ENCODE data around the gene BCL6. TPM values are rescaled to one million over a fixed set of nuclear protein-coding genes. Genes with fewer than 3 reads are reported as not detected.
A peak's percentile ranks its signal among the peaks of the same experiment; 100 is the strongest.

Gene BCL6
- total RNA-seq, 1 donor from 2014 or later = 7.6 TPM

DNA sequence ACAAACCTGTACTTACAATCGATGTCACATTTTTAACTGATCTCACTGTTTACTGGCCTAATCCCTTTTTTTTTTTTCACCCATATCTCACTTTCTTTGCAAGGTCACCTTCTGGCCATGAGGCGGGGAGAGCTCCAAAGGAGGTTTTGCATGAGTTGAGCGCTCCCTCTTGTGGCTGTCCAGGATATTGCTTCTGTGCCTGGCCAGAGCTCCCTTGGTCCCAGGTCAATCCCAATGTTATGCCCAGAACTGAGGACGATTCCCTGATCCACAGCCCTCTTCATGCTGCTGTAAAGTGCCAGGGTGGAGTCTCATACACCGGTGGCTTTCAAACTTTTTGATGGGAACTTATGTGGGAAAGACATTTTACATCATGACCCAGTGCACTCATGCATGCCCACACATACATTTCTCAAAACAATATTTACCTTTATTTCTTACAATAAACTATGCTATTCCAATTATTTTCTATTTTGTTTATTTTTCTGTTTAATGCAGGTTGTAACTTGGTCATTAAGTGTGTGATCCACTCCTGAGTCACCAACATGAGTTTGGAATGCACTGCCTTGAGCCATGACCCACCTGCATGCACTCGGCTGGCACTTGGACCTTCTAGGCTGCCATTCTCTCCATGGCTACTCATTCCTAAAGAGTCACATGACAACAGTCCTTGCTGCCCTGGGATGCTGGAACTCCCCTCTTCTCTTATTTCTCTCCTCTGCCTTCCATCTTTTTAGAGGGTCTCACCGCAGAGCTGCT is 65.5 kb downstream of the BCL6 start:
- Mint-ChIP-seq H3K4me1 (ENCODE audit: unreplicated experiment) (peaks cover 6% of the 10 kb centered on the region), H3K4me3 (ENCODE audit: unreplicated experiment) (no peak overlapping the region), H3K27ac (ENCODE audit: unreplicated experiment) (no peak overlapping the region), H3K27me3 (ENCODE audit: unreplicated experiment) (peaks cover 1% of the 10 kb centered on the region), H3K9me3 (ENCODE audit: unreplicated experiment) (no peaks in the 10 kb centered on the region), H3K36me3 (ENCODE audit: low read depth, unreplicated experiment) (no peaks in the 10 kb centered on the region)
- TF ChIP-seq CTCF (IDR thresholded peaks at IDR 0.05; ENCODE audit: unreplicated experiment) = peak; percentile 83
- DNase-seq (ENCODE audit: low spot score) = peak; percentile 89

DNA sequence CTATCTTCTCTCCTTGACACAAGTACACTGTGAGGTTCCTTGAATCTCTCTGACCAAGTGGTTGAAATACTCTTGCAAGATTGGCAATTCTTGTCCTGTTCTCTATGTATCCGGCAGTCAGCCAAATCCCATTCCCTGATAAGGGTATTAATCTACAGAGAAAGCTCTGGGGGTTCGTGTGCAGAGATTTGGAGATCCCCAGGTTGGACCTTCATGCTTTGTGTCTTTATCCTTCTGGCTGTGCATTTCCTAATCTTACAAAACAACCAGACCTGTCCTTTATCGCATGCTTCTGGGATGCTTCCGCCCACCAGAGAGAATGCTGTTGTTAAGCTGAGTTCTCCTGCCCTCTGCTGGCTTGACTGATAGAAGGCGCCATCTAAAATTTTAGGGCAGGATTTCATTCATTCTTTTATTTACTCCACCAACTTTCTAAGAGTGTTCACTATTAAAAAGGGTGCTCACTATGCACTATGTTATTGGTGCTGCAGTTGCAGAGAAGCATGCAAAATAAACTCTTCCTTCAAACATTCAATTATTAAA is 66.5 kb downstream of the BCL6 start:
- Mint-ChIP-seq H3K27me3 (ENCODE audit: unreplicated experiment) (peaks cover 1% of the 10 kb centered on the region), H3K36me3 (ENCODE audit: low read depth, unreplicated experiment) (no peaks in the 10 kb centered on the region), H3K27ac (ENCODE audit: unreplicated experiment) (no peak overlapping the region), H3K9me3 (ENCODE audit: unreplicated experiment) (no peaks in the 10 kb centered on the region), H3K4me1 (ENCODE audit: unreplicated experiment) (peaks cover 6% of the 10 kb centered on the region), H3K4me3 (ENCODE audit: unreplicated experiment) (no peak overlapping the region)
- DNase-seq (ENCODE audit: low spot score) = peak; percentile 60
- no peak for TF ChIP-seq CTCF (IDR thresholded peaks at IDR 0.05; ENCODE audit: unreplicated experiment)

- Mint-ChIP-seq H3K27me3 (ENCODE audit: unreplicated experiment) (peaks cover 1% of the 10 kb centered on the region), H3K4me3 (ENCODE audit: unreplicated experiment) (no peak overlapping the region), H3K9me3 (ENCODE audit: unreplicated experiment) (no peaks in the 10 kb centered on the region), H3K27ac (ENCODE audit: unreplicated experiment) (no peak overlapping the region), H3K36me3 (ENCODE audit: low read depth, unreplicated experiment) (no peaks in the 10 kb centered on the region), H3K4me1 (ENCODE audit: unreplicated experiment) (peaks cover 6% of the 10 kb centered on the region)
- no peak for DNase-seq (ENCODE audit: low spot score)
- no peak for TF ChIP-seq CTCF (IDR thresholded peaks at IDR 0.05; ENCODE audit: unreplicated experiment)
Measured at GRCh38 chr3:187677604-187678003, 67.7 kb downstream of the BCL6 start.

GRCh38 chr3:187673012-187673411 is 72.3 kb downstream of the BCL6 start:
- no peaks in the 10 kb centered on the region for H3K9me3 Mint-ChIP-seq (ENCODE audit: unreplicated experiment)
- H3K27ac Mint-ChIP-seq (ENCODE audit: unreplicated experiment) = no peak overlapping the region
- DNase-seq (ENCODE audit: low spot score) = no peak
- no peak overlapping the region for H3K4me3 Mint-ChIP-seq (ENCODE audit: unreplicated experiment)
- peaks cover 7% of the 10 kb centered on the region for H3K4me1 Mint-ChIP-seq (ENCODE audit: unreplicated experiment)
- H3K27me3 Mint-ChIP-seq (ENCODE audit: unreplicated experiment) = peaks cover 1% of the 10 kb centered on the region
- no peak for TF ChIP-seq CTCF (IDR thresholded peaks at IDR 0.05; ENCODE audit: unreplicated experiment)
- no peaks in the 10 kb centered on the region for H3K36me3 Mint-ChIP-seq (ENCODE audit: low read depth, unreplicated experiment)

Other genes starting within 250 kb of the BCL6 start
- not detected for gene SST, start 75.1 kb downstream of the BCL6 start, total RNA-seq (ENCODE audit: unreplicated experiment)
- not detected for gene RTP2, start 42.9 kb downstream of the BCL6 start, total RNA-seq (ENCODE audit: unreplicated experiment)